HG03175 (cell line): ENCODE measurements around the gene TREX2.

Experiments
- ATAC-seq: cut with Tn5 transposase; IDR thresholded peaks from one replicate; pipeline ENCODE4 v1.9.1; 2021; ENCODE audit warnings: mild to moderate bottlenecking, moderate library complexity; ENCODE audit not compliant: unreplicated experiment

Gene TREX2, protein sequence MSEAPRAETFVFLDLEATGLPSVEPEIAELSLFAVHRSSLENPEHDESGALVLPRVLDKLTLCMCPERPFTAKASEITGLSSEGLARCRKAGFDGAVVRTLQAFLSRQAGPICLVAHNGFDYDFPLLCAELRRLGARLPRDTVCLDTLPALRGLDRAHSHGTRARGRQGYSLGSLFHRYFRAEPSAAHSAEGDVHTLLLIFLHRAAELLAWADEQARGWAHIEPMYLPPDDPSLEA

DNA sequence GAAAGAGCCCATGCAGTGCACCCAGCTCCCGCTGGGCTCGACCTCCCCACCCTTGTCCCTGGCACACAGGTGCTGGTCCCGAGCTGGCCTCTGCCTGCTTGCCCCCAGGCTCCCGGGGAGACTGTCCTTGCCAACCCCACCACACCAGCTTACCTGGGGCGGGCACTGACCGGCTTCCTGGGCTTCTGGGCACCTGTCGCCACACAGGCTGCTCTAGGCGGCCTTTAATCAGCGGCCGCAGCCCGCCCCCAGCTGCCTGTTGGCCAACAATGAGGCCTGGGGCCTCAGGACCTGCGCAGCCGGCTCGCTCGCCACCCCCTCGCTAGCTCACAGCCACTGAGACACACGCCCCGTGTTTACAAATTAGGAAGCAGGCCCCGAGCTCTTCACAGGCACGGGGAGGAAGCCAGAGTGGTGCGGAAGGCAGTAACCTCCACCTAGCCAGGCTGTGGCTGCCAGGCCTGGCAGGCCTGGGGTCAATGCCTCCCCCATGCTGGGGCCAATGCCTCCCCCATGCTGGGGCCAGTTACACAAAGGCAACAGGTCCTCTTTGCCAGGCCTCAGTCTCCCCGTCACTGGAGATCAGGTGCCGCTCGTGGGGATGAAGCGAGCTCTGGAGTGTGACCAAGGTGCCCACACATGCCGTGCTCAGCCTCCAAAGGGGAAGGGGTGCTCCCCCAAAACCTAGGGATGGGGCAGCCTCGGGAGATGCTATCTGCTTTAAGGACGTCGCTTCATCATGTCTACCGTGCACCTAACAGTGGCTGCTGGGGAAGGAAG, at the start of gene TREX2:
Gene TREX2 (minus strand): TSS at position 201 of the 780 bp plus-strand sequence. CDS start 626 bp downstream, outside the sequence.
- no peak for ATAC-seq

DNA sequence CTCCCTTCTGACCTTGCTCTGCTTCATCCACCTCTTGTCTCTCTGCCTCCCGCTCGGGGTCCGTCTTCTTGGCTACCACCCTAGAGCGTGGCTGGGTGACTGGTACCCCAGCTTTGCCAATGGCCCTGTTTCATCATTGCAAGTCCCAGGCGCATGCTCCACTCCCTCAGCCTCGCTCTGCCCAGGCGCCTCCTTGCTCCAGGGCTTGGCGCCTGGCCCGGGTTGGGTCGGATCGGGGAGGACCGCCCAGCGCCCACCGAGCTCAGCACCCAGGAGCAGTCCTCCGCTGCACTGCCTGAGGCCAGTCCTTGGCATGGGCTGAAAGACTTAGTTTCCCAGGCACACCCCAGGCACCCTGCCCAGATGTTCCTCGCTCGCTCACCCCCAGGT, 49.5 kb upstream of the TREX2 start:
- no peak for ATAC-seq

DNA sequence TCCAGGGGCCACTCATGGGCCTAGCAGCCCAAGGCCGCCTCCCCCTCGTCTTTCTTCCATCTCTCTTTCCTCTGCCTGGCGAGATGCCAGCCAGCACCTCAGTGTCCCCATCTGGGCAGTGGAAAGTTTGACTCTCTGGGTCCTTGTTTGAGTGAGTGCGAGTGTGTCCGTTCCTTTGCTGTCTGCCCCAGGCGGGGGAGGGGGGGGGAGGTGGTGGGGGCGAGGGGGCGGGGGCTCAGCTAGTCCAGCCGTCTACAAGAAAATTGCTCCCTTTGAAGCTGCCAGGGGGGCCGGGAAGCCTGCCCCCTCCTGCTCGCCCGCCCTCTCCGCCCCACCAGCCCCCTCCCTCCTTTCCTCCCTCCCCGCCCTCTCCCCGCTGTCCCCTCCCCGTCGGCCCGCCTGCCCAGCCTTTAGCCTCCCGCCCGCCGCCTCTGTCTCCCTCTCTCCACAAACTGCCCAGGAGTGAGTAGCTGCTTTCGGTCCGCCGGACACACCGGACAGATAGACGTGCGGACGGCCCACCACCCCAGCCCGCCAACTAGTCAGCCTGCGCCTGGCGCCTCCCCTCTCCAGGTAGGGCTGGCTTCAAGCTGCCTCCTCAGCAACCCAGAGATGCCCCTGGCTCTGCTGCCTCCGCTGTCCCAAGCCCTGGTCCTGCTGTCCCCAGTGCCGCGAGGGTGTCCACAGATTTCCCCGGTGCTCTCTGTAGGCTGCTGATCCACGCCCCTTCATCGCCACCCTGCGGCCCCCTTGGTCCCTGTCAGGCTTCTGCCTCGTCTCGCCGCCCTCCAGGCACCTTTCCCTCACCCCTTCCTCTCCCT, 48.9 kb upstream of the TREX2 start, which contains the start of gene BGN:
Gene BGN (plus strand): TSS at position 440 of the 821 bp plus-strand sequence. CDS start 9,652 bp downstream, outside the sequence.
- no peak for ATAC-seq

DNA sequence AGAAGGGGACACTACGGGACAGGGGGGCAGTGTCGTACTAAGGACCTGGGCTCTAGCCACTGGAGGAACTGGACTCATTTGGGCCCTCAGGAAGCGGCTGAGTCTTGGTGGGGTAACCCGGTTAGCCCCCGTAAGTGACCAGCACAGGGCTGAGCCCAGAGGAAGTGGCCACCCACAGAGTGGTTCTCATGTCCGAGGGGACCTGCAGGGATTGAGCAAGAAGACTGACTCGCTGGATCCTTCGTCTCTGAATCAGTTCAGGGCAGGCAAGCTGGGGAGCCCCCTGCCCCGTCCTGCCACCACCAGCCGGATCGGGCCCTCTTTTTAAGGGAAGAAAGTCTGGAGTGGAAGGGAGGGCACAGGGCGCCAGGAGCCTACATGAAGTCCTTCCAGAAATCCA, 48.2 kb upstream of the TREX2 start:
- ATAC-seq: no peak

GRCh38 chrX:153493085-153493484, 47.2 kb upstream of the TREX2 start:
- no peak for ATAC-seq

- no peak for ATAC-seq
These were observed 46.7 kb upstream of the TREX2 start for GRCh38 chrX:153492543-153492942.

DNA sequence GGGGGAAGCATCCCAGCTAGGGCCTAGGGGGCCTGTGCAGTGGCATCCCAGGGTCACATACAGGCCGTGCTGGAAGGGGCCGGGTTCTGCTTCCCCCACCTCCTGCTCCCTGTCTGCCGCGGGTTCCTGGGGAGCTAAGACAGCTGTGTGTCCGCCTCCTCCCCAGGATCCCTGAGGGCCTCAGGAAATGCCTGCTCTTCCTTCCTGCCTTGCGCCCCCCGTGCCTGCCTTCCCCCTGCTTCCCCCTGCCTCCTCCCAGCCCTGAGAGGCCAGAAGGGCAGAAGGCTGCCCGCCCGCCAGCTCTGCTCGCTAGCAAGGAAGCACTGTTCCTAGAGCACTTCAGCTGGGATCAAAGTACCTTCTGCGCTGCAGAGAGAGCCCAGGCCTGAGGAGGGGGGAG, 46.1 kb upstream of the TREX2 start:
- ATAC-seq: no peak

GRCh38 chrX:153491351-153491914, 45.6 kb upstream of the TREX2 start:
- ATAC-seq: no peak

DNA sequence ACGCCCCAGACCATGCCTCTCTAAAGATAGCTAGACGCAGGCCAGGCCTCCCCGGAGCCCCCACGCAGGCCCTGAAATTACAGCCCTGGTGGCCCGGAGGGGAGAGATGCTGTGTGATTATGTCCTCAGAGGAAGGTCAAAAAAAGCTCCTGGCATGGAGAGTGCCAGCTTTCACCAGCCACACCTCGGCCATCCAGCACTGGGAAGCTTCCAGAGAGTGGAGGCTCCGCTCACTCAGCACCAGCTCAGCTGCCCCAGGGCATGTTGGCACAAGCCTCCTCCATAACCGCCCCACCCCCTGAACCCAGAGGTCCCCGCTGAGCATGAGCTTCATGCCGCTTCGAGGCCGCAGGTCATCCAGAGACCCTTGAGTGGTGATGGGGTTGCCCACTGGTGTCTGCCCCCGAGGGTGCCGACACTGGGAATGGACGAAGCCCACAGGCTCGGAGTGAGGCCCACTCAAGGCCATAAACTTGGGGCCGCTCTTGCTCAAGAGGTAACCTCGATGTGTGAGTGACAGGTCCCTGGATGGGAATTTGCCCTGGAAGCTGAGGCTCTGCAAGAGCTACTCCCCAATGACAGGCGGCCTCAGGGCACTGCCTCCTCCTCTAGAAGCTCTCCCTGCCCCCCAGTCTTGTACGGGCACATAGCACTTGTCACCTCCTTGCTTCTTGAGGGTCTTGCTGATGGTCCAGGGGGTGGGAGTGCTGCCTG, 44.5 kb upstream of the TREX2 start:
- ATAC-seq: no peak

DNA sequence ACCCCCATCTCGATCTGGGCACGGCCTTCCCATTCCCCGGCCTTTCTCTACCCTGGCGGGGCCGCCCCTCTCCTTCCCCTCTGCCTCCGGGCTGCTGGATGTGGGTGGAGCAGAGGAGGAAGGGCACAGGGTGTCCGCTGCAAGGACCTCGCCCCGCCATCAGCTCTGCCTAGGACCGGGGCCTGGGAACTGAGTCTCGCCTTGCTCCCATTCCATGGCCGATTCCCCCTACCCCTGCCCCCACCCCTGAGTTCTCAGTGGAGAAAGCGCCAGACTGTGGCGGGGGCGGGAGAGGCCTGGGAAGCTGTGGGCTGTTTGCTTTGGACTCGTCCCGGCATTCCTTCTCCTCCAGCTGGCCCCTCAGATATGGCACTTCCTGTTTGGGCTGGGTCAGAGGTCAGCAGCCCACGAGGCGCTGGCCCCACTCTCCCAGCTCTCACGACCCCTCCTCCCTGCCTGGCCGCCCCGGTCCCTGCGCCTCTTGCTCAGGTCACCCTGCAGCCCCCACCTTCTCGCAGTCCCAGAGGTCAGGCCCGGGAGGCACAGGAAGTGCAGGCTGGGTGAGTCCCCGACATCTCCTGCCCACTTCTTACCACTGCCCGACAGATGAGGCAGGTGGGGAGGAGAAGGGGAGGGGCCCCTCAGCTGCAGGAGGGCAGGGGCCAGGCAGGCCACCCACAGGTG, 42.5 kb upstream of the TREX2 start:
- ATAC-seq: no peak

- ATAC-seq: no peak
These were observed 41.8 kb upstream of the TREX2 start for GRCh38 chrX:153487590-153488071.

- no peak for ATAC-seq
These were observed 40.3 kb upstream of the TREX2 start for GRCh38 chrX:153486171-153486570.

DNA sequence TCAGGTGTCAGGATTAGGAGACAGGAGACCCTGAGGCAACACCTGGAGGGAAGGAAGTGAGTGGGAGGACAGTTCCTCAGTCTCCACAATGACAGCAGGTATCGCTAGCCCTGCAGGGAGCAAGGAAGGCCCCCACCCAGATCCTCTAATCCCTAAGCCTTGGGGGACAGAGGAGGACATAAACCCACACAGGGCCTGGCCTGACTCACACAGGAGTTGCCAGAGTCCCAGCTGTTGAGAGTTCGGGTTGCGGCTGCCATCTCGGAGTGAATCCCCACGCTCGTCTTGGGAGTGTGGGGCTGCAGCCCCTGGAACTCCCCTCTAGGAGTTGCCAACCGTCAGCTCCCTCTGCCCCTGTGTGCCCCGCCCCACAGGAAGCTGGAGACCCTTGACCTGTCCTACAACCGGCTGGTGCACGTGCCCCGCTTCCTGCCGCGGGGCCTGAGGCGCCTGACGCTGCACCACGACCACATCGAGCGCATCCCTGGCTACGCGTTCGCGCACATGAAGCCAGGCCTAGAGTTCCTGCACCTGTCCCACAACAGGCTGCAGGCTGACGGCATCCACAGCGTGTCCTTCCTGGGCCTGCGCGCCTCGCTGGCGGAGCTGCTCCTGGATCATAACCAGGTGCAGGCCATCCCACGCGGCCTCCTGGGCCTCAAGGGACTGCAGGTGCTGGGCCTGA, 39.7 kb upstream of the TREX2 start:
- ATAC-seq: no peak

DNA sequence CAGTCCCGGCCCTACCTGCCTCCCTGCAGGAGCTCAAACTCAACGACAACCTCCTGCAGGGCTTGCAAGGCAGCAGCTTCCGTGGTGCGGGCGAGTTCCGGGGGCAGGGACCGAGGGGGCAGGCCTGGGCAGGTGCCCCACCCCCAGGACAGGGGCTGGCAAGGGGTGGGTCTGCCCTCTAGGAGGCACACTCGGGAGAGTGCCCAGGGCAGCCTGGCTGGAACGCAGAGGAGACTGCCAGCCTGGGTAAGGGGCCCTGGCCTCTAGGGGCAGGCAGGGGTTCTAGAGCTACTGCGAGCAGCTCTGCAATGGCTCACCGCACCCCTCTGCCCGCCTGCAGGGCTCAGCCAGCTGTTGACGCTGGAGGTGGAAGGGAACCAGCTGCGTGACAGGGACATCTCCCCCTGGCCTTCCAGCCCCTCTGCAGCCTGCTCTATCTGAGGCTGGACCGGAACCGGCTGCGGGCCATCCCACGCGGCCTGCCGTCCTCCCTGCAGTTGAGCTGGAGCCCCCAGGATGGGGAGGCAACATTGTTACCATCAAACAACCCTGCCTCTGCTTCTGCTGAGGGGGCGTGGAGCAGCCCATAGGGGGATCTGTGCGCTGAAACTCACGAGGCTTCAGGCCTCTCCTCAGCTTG, 36.6 kb upstream of the TREX2 start:
- no peak for ATAC-seq

DNA sequence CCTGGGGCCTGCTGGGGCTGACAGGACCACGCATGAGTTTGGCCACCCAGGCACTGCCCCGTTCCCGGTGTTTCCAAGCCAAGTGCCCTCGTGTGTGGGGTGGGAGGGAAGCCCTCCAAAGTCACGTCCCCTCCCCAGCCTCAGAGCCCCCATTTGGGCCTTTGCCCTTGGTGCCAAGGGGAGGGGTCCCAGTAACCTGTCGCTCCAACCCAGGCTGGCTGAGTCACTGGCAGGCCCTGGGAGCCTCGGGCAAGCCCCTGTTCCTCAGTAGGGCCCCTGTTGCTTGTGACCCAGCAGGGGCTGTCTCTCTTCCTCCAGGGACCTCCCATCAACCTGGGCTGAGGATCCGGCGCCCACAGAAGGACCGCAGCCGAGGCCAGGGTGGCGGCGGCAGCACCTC, 35.2 kb upstream of the TREX2 start:
- no peak for ATAC-seq

GRCh38 chrX:153478746-153479145, 32.9 kb upstream of the TREX2 start:
- ATAC-seq: no peak

- ATAC-seq: no peak
These were observed 32.0 kb upstream of the TREX2 start for GRCh38 chrX:153477901-153478300.

GRCh38 chrX:153477364-153477857, 31.6 kb upstream of the TREX2 start:
- no peak for ATAC-seq
